Melanocyte of skin (primary cell): ENCODE measurements around the gene RABL2A. TPM values are rescaled to one million over a fixed set of nuclear protein-coding genes. Genes with fewer than 3 reads are reported as not detected.

Source experiments
- small RNA-seq, 2 donors: library from RNA; depleted of rRNA; stranded (forward); fragments of <200 nt; gene quantifications; one replicate each; pipeline ENCODE3, GENCODE V24; 2012
- total RNA-seq, 2 donors: library from RNA; depleted of rRNA; stranded (reverse); fragments of >200 nt; gene quantifications; 2 replicates each; pipeline ENCODE4 v1.2.3, GENCODE V29; 2012

RABL2A gene
- 10 to 100 TPM in 1 of 2 donors, 1 to 10 TPM in 1; 4.3 to 22.0 TPM for total RNA-seq

GRCh38 chr2:113626616-113627330 lies at the start of gene RABL2A:
RABL2A (plus strand) TSS chr2:113627266; CDS start chr2:113628607, 1,341 bp downstream.

Small RNA genes within 50 kb of the gene (small RNA-seq; reads per million reads assigned to genes)
- gene MIR1302-3 = 0 reads per million in 2 donors
- 0 reads per million in 2 donors for gene RNU6-744P

Other genes starting within 250 kb of the RABL2A start
- gene ZNG1B, start 189.6 kb upstream of the RABL2A start, total RNA-seq = 10 to 100 TPM; 13.4 to 19.0 TPM
- under 1 TPM in 1 of 2 donors, not detected in 1; 0.34 TPM for gene FOXD4L1, start 128.6 kb upstream of the RABL2A start, total RNA-seq
- gene SLC35F5, start 129.4 kb downstream of the RABL2A start, total RNA-seq = 100 to 1,000 TPM; 129 to 201 TPM